Measurements from ENCODE around the gene TNIK. TPM values are rescaled to one million over a fixed set of nuclear protein-coding genes. Genes with fewer than 3 reads are reported as not detected.
"Not testable (repeated sequence)": the region's sequence is repeated elsewhere in the genome, so short reads cannot be mapped to it uniquely, and the experiment has no call there.

TNIK gene
- total RNA-seq, 1 experiment from 2014 or later = 7.0 TPM

- ATAC-seq (no peak), DNase-seq (no peak)
- Histone ChIP-seq H3K27ac (ENCODE audit: low read length) (no peak overlapping the region), H3K9me3 (ENCODE audit: low read length) (no peaks in the 10 kb centered on the region), H2AFZ (ENCODE audit: low read length) (no peak overlapping the region), H4K20me1 (ENCODE audit: low read length) (no peaks in the 10 kb centered on the region), H3F3A (ENCODE audit: low read length, unreplicated experiment) (no peaks in the 10 kb centered on the region), H3K4me2 (ENCODE audit: low read length) (no peak overlapping the region), H3K4me1 (ENCODE audit: insufficient read depth, low read length) (peaks cover 7% of the 10 kb centered on the region; the same call in 1 of the 2 replicates), H3K4me3 (ENCODE audit: low read length) (no peak overlapping the region), H3K9ac (ENCODE audit: low read length) (no peak overlapping the region), H3K9me2 (replicated peaks; ENCODE audit: low read length) (no peaks in the 10 kb centered on the region), H3K27me3 (ENCODE audit: low read length) (no peaks in the 10 kb centered on the region), H3K36me3 (ENCODE audit: low read depth, low read length) (no peaks in the 10 kb centered on the region), H3K79me2 (ENCODE audit: low read length) (no peaks in the 10 kb centered on the region)
- ChIA-PET CTCF (no interaction called here), POLR2A (ENCODE audit: unreplicated experiment) (no interaction called here)
- BruUV-seq (replicated peaks) = no TSS peak
- TF ChIP-seq EZH2 (IDR thresholded peaks at IDR 0.05; ENCODE audit: low read length, unreplicated experiment) = no peak
- TF ChIP-seq, protein P1, sequence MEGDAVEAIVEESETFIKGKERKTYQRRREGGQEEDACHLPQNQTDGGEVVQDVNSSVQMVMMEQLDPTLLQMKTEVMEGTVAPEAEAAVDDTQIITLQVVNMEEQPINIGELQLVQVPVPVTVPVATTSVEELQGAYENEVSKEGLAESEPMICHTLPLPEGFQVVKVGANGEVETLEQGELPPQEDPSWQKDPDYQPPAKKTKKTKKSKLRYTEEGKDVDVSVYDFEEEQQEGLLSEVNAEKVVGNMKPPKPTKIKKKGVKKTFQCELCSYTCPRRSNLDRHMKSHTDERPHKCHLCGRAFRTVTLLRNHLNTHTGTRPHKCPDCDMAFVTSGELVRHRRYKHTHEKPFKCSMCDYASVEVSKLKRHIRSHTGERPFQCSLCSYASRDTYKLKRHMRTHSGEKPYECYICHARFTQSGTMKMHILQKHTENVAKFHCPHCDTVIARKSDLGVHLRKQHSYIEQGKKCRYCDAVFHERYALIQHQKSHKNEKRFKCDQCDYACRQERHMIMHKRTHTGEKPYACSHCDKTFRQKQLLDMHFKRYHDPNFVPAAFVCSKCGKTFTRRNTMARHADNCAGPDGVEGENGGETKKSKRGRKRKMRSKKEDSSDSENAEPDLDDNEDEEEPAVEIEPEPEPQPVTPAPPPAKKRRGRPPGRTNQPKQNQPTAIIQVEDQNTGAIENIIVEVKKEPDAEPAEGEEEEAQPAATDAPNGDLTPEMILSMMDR (conservative IDR thresholded peaks at IDR 0.05; ENCODE audit: low read depth, low read length) = no peak
- no peak for TF ChIP-seq EZH2phosphoT487 (IDR thresholded peaks at IDR 0.05; ENCODE audit: borderline replicate concordance, low read length)
- intact Hi-C loops (cut with micrococcal nuclease) = no loop called here
Measured at GRCh38 chr3:171383206-171384018, 76.8 kb downstream of the TNIK start.

DNA sequence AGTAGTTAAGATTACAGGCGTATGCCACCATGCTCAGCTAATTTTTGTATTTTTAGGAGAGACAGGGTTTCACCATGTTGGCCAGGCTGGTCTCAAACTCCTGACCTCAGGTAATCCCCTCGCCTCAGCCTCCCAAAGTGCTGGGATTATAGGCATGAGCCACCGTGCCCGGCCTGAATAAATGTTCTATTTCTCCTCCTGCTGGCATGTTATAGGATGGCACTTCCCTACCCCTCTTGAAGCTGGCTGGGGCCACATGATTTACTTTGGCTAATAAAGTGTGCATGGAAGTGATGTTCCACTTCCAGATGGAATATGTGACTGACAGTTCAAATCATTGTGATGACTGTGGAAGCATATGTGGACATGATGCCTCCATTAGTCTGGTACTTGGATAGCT, 77.9 kb downstream of the TNIK start:
- H3K27ac ChIP-seq (ENCODE audit: low read length); H3F3A ChIP-seq (ENCODE audit: low read length, unreplicated experiment); POLR2A ChIA-PET (ENCODE audit: unreplicated experiment); H3K9me3 ChIP-seq (ENCODE audit: low read length); intact Hi-C loops (cut with micrococcal nuclease); BruUV-seq (replicated peaks); H3K79me2 ChIP-seq (ENCODE audit: low read length); H3K4me3 ChIP-seq (ENCODE audit: low read length); H3K9me2 ChIP-seq (replicated peaks; ENCODE audit: low read length); H4K20me1 ChIP-seq (ENCODE audit: low read length); H3K36me3 ChIP-seq (ENCODE audit: low read depth, low read length); H2AFZ ChIP-seq (ENCODE audit: low read length); ATAC-seq; H3K27me3 ChIP-seq (ENCODE audit: low read length); H3K4me1 ChIP-seq (ENCODE audit: insufficient read depth, low read length); H3K4me2 ChIP-seq (ENCODE audit: low read length); DNase-seq; H3K9ac ChIP-seq (ENCODE audit: low read length): not testable (repeated sequence)
- CTCF ChIA-PET = interaction anchor here (0.7 kb wide), 1 partner anchor 25 kb away, joined by 10 read pairs; no protein-coding TSS in a partner anchor

- peaks cover 7% of the 10 kb centered on the region; the same call in 1 of the 2 replicates for H3K4me1 ChIP-seq (ENCODE audit: insufficient read depth, low read length)
- no peak overlapping the region for H3K9ac ChIP-seq (ENCODE audit: low read length)
- no peaks in the 10 kb centered on the region for H3K79me2 ChIP-seq (ENCODE audit: low read length)
- no peak overlapping the region for H3K4me3 ChIP-seq (ENCODE audit: low read length)
- H3K9me3 ChIP-seq (ENCODE audit: low read length) = no peaks in the 10 kb centered on the region
- POLR2A ChIA-PET (ENCODE audit: unreplicated experiment) = no interaction called here
- no peaks in the 10 kb centered on the region for H3K27me3 ChIP-seq (ENCODE audit: low read length)
- H2AFZ ChIP-seq (ENCODE audit: low read length) = no peak overlapping the region
- no peaks in the 10 kb centered on the region for H3K36me3 ChIP-seq (ENCODE audit: low read depth, low read length)
- DNase-seq (no peak), ATAC-seq (no peak)
- no TSS peak for BruUV-seq (replicated peaks)
- TF ChIP-seq EZH2phosphoT487 (IDR thresholded peaks at IDR 0.05; ENCODE audit: borderline replicate concordance, low read length) = no peak
- no peaks in the 10 kb centered on the region for H3F3A ChIP-seq (ENCODE audit: low read length, unreplicated experiment)
- intact Hi-C loops (cut with micrococcal nuclease) = no loop called here
- CTCF ChIA-PET = no interaction called here
- no peaks in the 10 kb centered on the region for H3K9me2 ChIP-seq (replicated peaks; ENCODE audit: low read length)
- H3K4me2 ChIP-seq (ENCODE audit: low read length) = no peak overlapping the region
- H4K20me1 ChIP-seq (ENCODE audit: low read length) = no peaks in the 10 kb centered on the region
- H3K27ac ChIP-seq (ENCODE audit: low read length) = no peak overlapping the region
Measured at GRCh38 chr3:171380711-171381425, 79.3 kb downstream of the TNIK start.
